Effector memory CD8-positive, alpha-beta T cell (primary cell): ENCODE measurements around the gene SLC6A3.
"Not testable (repeated sequence)": the region's sequence is repeated elsewhere in the genome, so short reads cannot be mapped to it uniquely, and the experiment has no call there.

Experiments used
- ATAC-seq: fragments of 150-1000 bp; cut with Tn5 transposase; replicated peaks from 2 replicates; pipeline ENCODE4 v1.10.0; 2021; ENCODE audit warnings: mild to moderate bottlenecking, moderate library complexity
- DNase-seq, 3 experiments: peaks; one replicate each; pipeline ENCODE4 v3.0.0; 2021
- H3K27ac Mint-ChIP-seq, 2 donors: one replicate each; pipeline ENCODE4 v1.8.0; 2022; ENCODE audit warnings: mild to moderate bottlenecking in 2 of 2, mixed read lengths in 2 of 2, moderate library complexity in 2 of 2
- H3K27me3 Mint-ChIP-seq, 2 donors: one replicate each; pipeline ENCODE4 v1.8.0; 2022; ENCODE audit warnings: mixed read lengths in 2 of 2
- H3K36me3 Mint-ChIP-seq: one replicate; pipeline ENCODE4 v1.8.0; 2022; ENCODE audit warnings: mild to moderate bottlenecking, moderate library complexity, mixed read lengths; ENCODE audit not compliant: insufficient read depth
- H3K4me1 Mint-ChIP-seq, 2 donors: one replicate each; pipeline ENCODE4 v1.8.0; 2022; ENCODE audit warnings: low read depth in 2 of 2, mixed read lengths in 2 of 2
- H3K4me3 Mint-ChIP-seq, 2 donors: one replicate each; pipeline ENCODE4 v1.8.0; 2022; ENCODE audit warnings: mild to moderate bottlenecking in 2 of 2, mixed read lengths in 2 of 2, moderate library complexity in 2 of 2
- H3K9me3 Mint-ChIP-seq, 2 donors: one replicate each; pipeline ENCODE4 v1.8.0; 2022; ENCODE audit warnings: mixed read lengths in 2 of 2

SLC6A3 gene

GRCh38 chr5:1483064-1483463 is 37.8 kb upstream of the SLC6A3 start:
- H3K27ac Mint-ChIP-seq, result peak overlapping the region; percentile 6 to 84
- H3K4me3 Mint-ChIP-seq, result no peak overlapping the region
- no peaks in the 10 kb centered on the region for H3K9me3 Mint-ChIP-seq
- DNase-seq, result no peak
- ATAC-seq, result no peak
- H3K4me1 Mint-ChIP-seq, result peaks cover 20 to 29% of the 10 kb centered on the region in 2 donors
- H3K27me3 Mint-ChIP-seq, result no peaks in the 10 kb centered on the region
- peaks cover 60% of the 10 kb centered on the region for H3K36me3 Mint-ChIP-seq

- peak overlapping the region; percentile 84 to 86 for H3K27ac Mint-ChIP-seq
- DNase-seq (no peak), ATAC-seq (no peak)
- no peak overlapping the region for H3K4me3 Mint-ChIP-seq
- H3K27me3 Mint-ChIP-seq, result no peaks in the 10 kb centered on the region
- peaks cover 20 to 27% of the 10 kb centered on the region in 2 donors for H3K4me1 Mint-ChIP-seq
- peaks cover 58% of the 10 kb centered on the region for H3K36me3 Mint-ChIP-seq
- H3K9me3 Mint-ChIP-seq, result no peaks in the 10 kb centered on the region
Observed at GRCh38 chr5:1481959-1482331, 36.7 kb upstream of the SLC6A3 start.

GRCh38 chr5:1481266-1481958 is 36.2 kb upstream of the SLC6A3 start:
- H3K4me1 Mint-ChIP-seq, result peaks cover 20 to 27% of the 10 kb centered on the region in 2 donors
- no peaks in the 10 kb centered on the region for H3K9me3 Mint-ChIP-seq
- no peak for ATAC-seq
- no peaks in the 10 kb centered on the region for H3K27me3 Mint-ChIP-seq
- peaks cover 55% of the 10 kb centered on the region for H3K36me3 Mint-ChIP-seq
- peak overlapping the region; percentile 84 to 86 for H3K27ac Mint-ChIP-seq
- H3K4me3 Mint-ChIP-seq, result no peak overlapping the region
- DNase-seq, result no peak

GRCh38 chr5:1480806-1481205 is 35.6 kb upstream of the SLC6A3 start:
- Mint-ChIP-seq H3K36me3 (peaks cover 52% of the 10 kb centered on the region), H3K9me3 (no peaks in the 10 kb centered on the region), H3K27me3 (no peaks in the 10 kb centered on the region), H3K4me1 (peaks cover 20 to 26% of the 10 kb centered on the region in 2 donors), H3K4me3 (peak overlapping the region in 1 of 2 donors; percentile 17), H3K27ac (peak overlapping the region in 1 of 2 donors; percentile 86)
- ATAC-seq (no peak), DNase-seq (no peak)

GRCh38 chr5:1480217-1480616 is 35.0 kb upstream of the SLC6A3 start:
- Mint-ChIP-seq H3K4me3 (peak overlapping the region in 1 of 2 donors; percentile 17), H3K27me3 (no peaks in the 10 kb centered on the region), H3K4me1 (peaks cover 20 to 25% of the 10 kb centered on the region in 2 donors), H3K27ac (peak overlapping the region; percentile 56 to 86), H3K9me3 (no peaks in the 10 kb centered on the region), H3K36me3 (peaks cover 56% of the 10 kb centered on the region)
- peak; percentile 34 for ATAC-seq
- DNase-seq, result no peak

GRCh38 chr5:1479581-1480188 is 34.4 kb upstream of the SLC6A3 start:
- ATAC-seq, result peak; percentile 74
- Mint-ChIP-seq H3K9me3 (no peaks in the 10 kb centered on the region), H3K27ac (peak overlapping the region; percentile 56 to 86), H3K4me3 (no peak overlapping the region), H3K27me3 (no peaks in the 10 kb centered on the region), H3K4me1 (peaks cover 20 to 22% of the 10 kb centered on the region in 2 donors), H3K36me3 (peaks cover 59% of the 10 kb centered on the region)
- DNase-seq, result peak; percentile 48 to 51 (median 50)

GRCh38 chr5:1479066-1479465 is 33.8 kb upstream of the SLC6A3 start:
- Mint-ChIP-seq H3K27ac (no peak overlapping the region), H3K27me3 (no peaks in the 10 kb centered on the region), H3K9me3 (no peaks in the 10 kb centered on the region), H3K4me1 (peaks cover 20 to 22% of the 10 kb centered on the region in 2 donors), H3K36me3 (peaks cover 62% of the 10 kb centered on the region), H3K4me3 (no peak overlapping the region)
- DNase-seq (no peak), ATAC-seq (no peak)

GRCh38 chr5:1478271-1479035 is 33.2 kb upstream of the SLC6A3 start:
- Mint-ChIP-seq H3K9me3 (no peaks in the 10 kb centered on the region), H3K4me3 (no peak overlapping the region), H3K27me3 (no peaks in the 10 kb centered on the region), H3K27ac (peak overlapping the region in 1 of 2 donors; percentile 12), H3K36me3 (peaks cover 64% of the 10 kb centered on the region), H3K4me1 (peaks cover 19 to 20% of the 10 kb centered on the region in 2 donors)
- DNase-seq (no peak), ATAC-seq (no peak)

GRCh38 chr5:1477341-1477740 is 32.1 kb upstream of the SLC6A3 start:
- peak; percentile 30 for ATAC-seq
- Mint-ChIP-seq H3K36me3 (peaks cover 63% of the 10 kb centered on the region), H3K4me3 (no peak overlapping the region), H3K9me3 (no peaks in the 10 kb centered on the region), H3K4me1 (peaks cover 18 to 24% of the 10 kb centered on the region in 2 donors), H3K27ac (no peak overlapping the region), H3K27me3 (no peaks in the 10 kb centered on the region)
- DNase-seq, result no peak

- Mint-ChIP-seq H3K4me1 (peaks cover 18 to 22% of the 10 kb centered on the region in 2 donors), H3K9me3 (no peaks in the 10 kb centered on the region), H3K36me3 (peaks cover 63% of the 10 kb centered on the region), H3K27ac (no peak overlapping the region), H3K27me3 (no peaks in the 10 kb centered on the region), H3K4me3 (no peak overlapping the region)
- ATAC-seq (no peak), DNase-seq (no peak)
Observed at GRCh38 chr5:1476967-1477310, 31.7 kb upstream of the SLC6A3 start.

- Mint-ChIP-seq H3K36me3 (peaks cover 65% of the 10 kb centered on the region), H3K9me3 (no peaks in the 10 kb centered on the region), H3K4me3 (no peak overlapping the region), H3K27me3 (no peaks in the 10 kb centered on the region), H3K27ac (no peak overlapping the region), H3K4me1 (peaks cover 18 to 20% of the 10 kb centered on the region in 2 donors)
- DNase-seq (no peak), ATAC-seq (no peak)
Observed at GRCh38 chr5:1476181-1476966, 31.1 kb upstream of the SLC6A3 start.

- not testable (repeated sequence) for H3K27ac Mint-ChIP-seq
- H3K4me1 Mint-ChIP-seq, result peaks cover 16% of the 10 kb centered on the region in 2 donors
Observed at GRCh38 chr5:1475544-1475900, 30.3 kb upstream of the SLC6A3 start.

GRCh38 chr5:1474866-1475543 is 29.8 kb upstream of the SLC6A3 start:
- no peak for DNase-seq
- peaks cover 11% of the 10 kb centered on the region in 2 donors for H3K4me1 Mint-ChIP-seq
- H3K4me3 Mint-ChIP-seq, result no peak overlapping the region
- no peaks in the 10 kb centered on the region for H3K9me3 Mint-ChIP-seq
- no peaks in the 10 kb centered on the region for H3K27me3 Mint-ChIP-seq
- no peak for ATAC-seq
- peak overlapping the region in 1 of 2 donors; percentile 58 for H3K27ac Mint-ChIP-seq
- H3K36me3 Mint-ChIP-seq, result peaks cover 66% of the 10 kb centered on the region

More at GRCh38 chr5:1475544-1475900, 30.3 kb upstream of the SLC6A3 start:
- DNase-seq, H3K9me3 Mint-ChIP-seq, H3K4me3 Mint-ChIP-seq, ATAC-seq, H3K27me3 Mint-ChIP-seq: not testable (repeated sequence)
- peaks cover 69% of the 10 kb centered on the region for H3K36me3 Mint-ChIP-seq
